ENCODE data around the gene MORN1. TPM values are rescaled to one million over a fixed set of nuclear protein-coding genes. Genes with fewer than 3 reads are reported as not detected.
A peak's percentile ranks its signal among the peaks of the same experiment; 100 is the strongest.

Gene MORN1
- total RNA-seq, 1 donor, result 13.4 TPM

DNA sequence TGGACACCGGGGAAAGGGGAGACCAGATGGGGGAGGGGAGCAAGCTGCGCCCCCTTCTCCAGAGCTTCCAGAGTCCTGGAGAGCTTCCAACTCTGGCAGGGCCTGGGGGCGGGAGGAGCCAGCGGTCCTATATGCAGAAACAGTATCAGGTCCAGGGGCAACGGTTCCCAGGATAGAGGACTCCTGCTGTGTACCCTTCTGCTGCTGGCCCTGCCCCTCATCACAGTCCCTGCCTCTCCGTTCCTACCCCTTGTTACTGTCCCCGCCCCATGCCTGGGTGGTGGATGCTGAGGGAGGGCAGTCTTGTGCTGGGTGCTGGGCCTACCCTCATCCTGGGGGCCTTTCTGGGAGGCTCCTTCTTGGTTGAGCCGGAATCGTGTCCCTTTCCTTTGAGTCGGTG, 40.2 kb upstream of the MORN1 start:
- no peak overlapping the region for H2AFZ ChIP-seq (ENCODE audit: low read length)
- peaks cover 25% of the 10 kb centered on the region for H3K27me3 ChIP-seq (ENCODE audit: insufficient read depth, low read length)
- no peaks in the 10 kb centered on the region for H3K4me1 ChIP-seq (ENCODE audit: insufficient read depth, low read length)
- no peak overlapping the region for H3K4me3 ChIP-seq (ENCODE audit: insufficient read depth, low read length)
- DNase-seq (ENCODE audit: insufficient read length, low spot score, missing footprints), result no peak
- no peak overlapping the region for H3K4me2 ChIP-seq (ENCODE audit: insufficient read depth, low read length)
- H4K20me1 ChIP-seq (ENCODE audit: insufficient read depth, low read length), result no peaks in the 10 kb centered on the region
- H3K27ac ChIP-seq (ENCODE audit: low read depth, low read length), result no peak overlapping the region
- no peaks in the 10 kb centered on the region for H3K36me3 ChIP-seq (ENCODE audit: insufficient read depth, low read length)
- TF ChIP-seq, protein P1, sequence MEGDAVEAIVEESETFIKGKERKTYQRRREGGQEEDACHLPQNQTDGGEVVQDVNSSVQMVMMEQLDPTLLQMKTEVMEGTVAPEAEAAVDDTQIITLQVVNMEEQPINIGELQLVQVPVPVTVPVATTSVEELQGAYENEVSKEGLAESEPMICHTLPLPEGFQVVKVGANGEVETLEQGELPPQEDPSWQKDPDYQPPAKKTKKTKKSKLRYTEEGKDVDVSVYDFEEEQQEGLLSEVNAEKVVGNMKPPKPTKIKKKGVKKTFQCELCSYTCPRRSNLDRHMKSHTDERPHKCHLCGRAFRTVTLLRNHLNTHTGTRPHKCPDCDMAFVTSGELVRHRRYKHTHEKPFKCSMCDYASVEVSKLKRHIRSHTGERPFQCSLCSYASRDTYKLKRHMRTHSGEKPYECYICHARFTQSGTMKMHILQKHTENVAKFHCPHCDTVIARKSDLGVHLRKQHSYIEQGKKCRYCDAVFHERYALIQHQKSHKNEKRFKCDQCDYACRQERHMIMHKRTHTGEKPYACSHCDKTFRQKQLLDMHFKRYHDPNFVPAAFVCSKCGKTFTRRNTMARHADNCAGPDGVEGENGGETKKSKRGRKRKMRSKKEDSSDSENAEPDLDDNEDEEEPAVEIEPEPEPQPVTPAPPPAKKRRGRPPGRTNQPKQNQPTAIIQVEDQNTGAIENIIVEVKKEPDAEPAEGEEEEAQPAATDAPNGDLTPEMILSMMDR (IDR thresholded peaks at IDR 0.05; ENCODE audit: extremely low read depth, low read depth, low read length), result no peak
- H3K9me3 ChIP-seq (ENCODE audit: low read depth, low read length), result no peaks in the 10 kb centered on the region
- H3K79me2 ChIP-seq (ENCODE audit: insufficient read depth, low read length), result no peaks in the 10 kb centered on the region

DNA sequence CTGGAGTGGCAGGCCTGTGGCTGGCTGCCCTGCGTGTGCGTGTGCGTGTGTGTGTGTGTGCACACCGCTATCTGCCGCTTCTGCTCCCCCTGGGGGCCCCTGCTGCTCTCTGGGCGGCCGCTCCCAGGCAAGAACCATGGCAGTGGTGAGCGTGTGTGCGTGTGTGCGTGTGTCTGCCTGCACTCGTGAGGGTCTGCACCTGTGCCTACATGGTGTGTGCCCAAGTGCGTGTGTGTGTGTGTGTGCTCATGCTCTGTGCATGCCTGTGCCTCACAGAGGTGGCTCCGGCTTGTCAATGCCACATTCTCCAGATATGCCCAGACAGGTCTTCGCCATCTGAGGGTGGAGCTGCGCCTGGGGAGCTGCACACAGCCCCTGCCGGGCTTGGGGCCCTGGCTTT, 39.7 kb upstream of the MORN1 start:
- no peaks in the 10 kb centered on the region for H4K20me1 ChIP-seq (ENCODE audit: insufficient read depth, low read length)
- H3K4me3 ChIP-seq (ENCODE audit: insufficient read depth, low read length), result no peak overlapping the region
- H3K9me3 ChIP-seq (ENCODE audit: low read depth, low read length), result no peaks in the 10 kb centered on the region
- no peaks in the 10 kb centered on the region for H3K4me1 ChIP-seq (ENCODE audit: insufficient read depth, low read length)
- DNase-seq (ENCODE audit: insufficient read length, low spot score, missing footprints), result peak; percentile 84
- no peaks in the 10 kb centered on the region for H3K36me3 ChIP-seq (ENCODE audit: insufficient read depth, low read length)
- no peak overlapping the region for H3K27ac ChIP-seq (ENCODE audit: low read depth, low read length)
- no peak overlapping the region for H3K4me2 ChIP-seq (ENCODE audit: insufficient read depth, low read length)
- peaks cover 27% of the 10 kb centered on the region for H3K27me3 ChIP-seq (ENCODE audit: insufficient read depth, low read length)
- no peak overlapping the region for H2AFZ ChIP-seq (ENCODE audit: low read length)
- H3K79me2 ChIP-seq (ENCODE audit: insufficient read depth, low read length), result no peaks in the 10 kb centered on the region
- TF ChIP-seq, protein P1 (IDR thresholded peaks at IDR 0.05; ENCODE audit: extremely low read depth, low read depth, low read length), result no peak

DNA sequence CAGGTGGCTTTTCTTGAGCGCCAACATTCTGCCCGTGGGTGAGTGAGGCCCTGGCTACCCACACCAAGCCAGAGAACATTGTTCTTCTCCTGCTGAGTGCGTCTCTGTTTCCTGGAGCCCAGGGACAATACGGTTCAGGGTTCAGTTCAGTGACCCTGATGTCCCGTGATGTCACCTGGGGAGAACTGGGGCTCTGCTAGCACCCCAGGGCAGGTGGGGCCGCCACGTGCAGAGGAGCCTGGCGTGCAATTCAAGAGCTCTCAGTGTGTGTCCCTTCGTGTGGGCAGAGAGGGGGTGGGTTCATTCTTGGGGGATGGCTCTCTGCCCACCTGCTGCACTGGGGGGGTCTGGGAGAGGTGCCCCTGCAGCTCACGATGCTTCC, 39.2 kb upstream of the MORN1 start:
- no peak overlapping the region for H2AFZ ChIP-seq (ENCODE audit: low read length)
- peak; percentile 90 for DNase-seq (ENCODE audit: insufficient read length, low spot score, missing footprints)
- no peak overlapping the region for H3K4me3 ChIP-seq (ENCODE audit: insufficient read depth, low read length)
- H3K9me3 ChIP-seq (ENCODE audit: low read depth, low read length), result no peaks in the 10 kb centered on the region
- H4K20me1 ChIP-seq (ENCODE audit: insufficient read depth, low read length), result no peaks in the 10 kb centered on the region
- no peak overlapping the region for H3K4me2 ChIP-seq (ENCODE audit: insufficient read depth, low read length)
- H3K4me1 ChIP-seq (ENCODE audit: insufficient read depth, low read length), result no peaks in the 10 kb centered on the region
- TF ChIP-seq, protein P1 (IDR thresholded peaks at IDR 0.05; ENCODE audit: extremely low read depth, low read depth, low read length), result no peak
- no peaks in the 10 kb centered on the region for H3K79me2 ChIP-seq (ENCODE audit: insufficient read depth, low read length)
- H3K27ac ChIP-seq (ENCODE audit: low read depth, low read length), result no peak overlapping the region
- no peaks in the 10 kb centered on the region for H3K36me3 ChIP-seq (ENCODE audit: insufficient read depth, low read length)
- H3K27me3 ChIP-seq (ENCODE audit: insufficient read depth, low read length), result peaks cover 29% of the 10 kb centered on the region

DNA sequence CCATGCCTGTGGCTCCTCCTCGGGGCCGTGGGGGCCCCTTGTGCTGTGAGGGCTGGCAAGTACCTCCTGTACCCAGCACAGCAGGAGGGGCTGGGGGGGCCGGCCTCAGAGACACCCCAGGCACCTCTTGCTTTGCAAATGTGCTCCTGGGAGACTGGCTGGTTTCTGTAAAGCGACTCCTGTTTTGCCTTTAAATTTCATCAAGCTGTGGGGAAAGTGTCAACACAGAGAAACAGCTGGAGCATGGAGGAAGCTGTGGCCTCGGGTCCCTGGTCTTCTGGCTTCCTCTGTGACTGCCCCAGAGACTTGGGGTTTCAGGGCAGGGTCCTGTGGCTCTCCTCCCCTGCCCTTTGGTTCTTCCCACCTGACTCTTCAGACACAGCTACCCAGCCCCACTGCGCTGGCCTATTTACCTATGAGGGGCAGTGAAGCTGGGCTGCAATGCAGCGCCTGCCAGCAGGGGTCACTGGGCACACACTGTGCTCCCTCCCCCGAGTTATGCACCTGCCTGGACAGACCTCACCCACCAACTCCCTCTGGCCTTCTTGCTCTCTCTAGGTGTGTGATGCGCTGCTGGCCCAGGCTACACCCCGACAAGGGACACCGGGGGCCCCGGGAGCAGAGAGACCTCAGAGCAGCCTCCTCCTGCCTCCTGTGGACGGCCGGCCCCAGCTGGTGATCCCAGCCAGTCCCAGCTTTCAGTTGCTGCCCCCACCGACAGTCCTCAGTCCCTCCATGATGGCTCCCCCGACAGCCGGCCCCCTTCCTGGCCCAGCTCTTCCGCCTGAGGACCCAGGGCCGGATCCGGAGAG, 38.6 kb upstream of the MORN1 start:
- Histone ChIP-seq H3K4me1 (ENCODE audit: insufficient read depth, low read length) (no peaks in the 10 kb centered on the region), H3K36me3 (ENCODE audit: insufficient read depth, low read length) (no peaks in the 10 kb centered on the region), H3K9me3 (ENCODE audit: low read depth, low read length) (no peaks in the 10 kb centered on the region), H2AFZ (ENCODE audit: low read length) (no peak overlapping the region), H3K27ac (ENCODE audit: low read depth, low read length) (no peak overlapping the region), H3K27me3 (ENCODE audit: insufficient read depth, low read length) (peaks cover 29% of the 10 kb centered on the region), H4K20me1 (ENCODE audit: insufficient read depth, low read length) (no peaks in the 10 kb centered on the region), H3K79me2 (ENCODE audit: insufficient read depth, low read length) (no peaks in the 10 kb centered on the region), H3K4me2 (ENCODE audit: insufficient read depth, low read length) (no peak overlapping the region), H3K4me3 (ENCODE audit: insufficient read depth, low read length) (no peak overlapping the region)
- DNase-seq (ENCODE audit: insufficient read length, low spot score, missing footprints), result peak; percentile 93
- TF ChIP-seq, protein P1 (IDR thresholded peaks at IDR 0.05; ENCODE audit: extremely low read depth, low read depth, low read length), result peak; percentile 35
